Activated CD4-positive, alpha-beta T cell treated with anti-CD3 and anti-CD28 coated beads, Interleukin-2, amount 50 U/mL, for 1 hour (primary cell): ENCODE data around the gene ACTL6A.
"Not testable (repeated sequence)": the region's sequence is repeated elsewhere in the genome, so short reads cannot be mapped to it uniquely, and the experiment has no call there.

Experiments
- DNase-seq: peaks from one replicate; pipeline ENCODE4 v3.0.0-alpha.2; 2020

Gene ACTL6A

DNA sequence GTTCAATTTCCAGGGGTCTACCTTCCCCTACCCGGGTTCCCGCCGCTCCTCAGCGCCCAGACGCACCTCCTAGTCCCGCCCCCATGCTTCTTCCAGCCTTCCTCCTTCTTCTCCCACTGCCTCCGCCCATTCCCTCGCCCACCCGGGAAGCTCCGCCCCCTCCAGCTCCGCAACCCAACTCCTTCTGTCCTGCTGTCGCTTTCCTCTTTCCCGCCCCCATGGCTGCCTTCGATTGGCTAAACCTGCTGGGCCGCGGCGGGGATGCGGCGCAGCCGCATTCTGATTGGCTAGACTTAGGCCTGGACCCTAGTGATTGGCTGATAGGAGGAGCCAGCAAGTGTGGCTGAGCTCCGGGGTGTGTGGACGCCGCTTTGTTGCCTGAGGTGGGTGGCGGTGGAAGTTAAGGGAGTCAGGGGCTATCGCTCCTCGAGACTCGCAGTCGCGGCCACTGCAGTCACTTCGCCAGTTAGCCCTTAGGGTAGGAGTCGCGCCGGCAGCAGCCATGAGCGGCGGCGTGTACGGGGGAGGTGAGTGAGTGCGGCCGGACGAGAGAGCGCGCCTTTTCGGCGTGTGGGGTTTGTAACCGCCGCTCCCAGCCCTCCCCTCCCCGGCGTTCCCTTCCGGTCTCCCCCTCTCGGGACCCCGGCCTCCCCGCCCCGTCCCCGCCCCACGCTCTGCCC is at the start of gene ACTL6A:
Gene ACTL6A (plus strand): TSS at position 336 of the 680 bp plus-strand sequence. CDS start 167 bp downstream, at position 503.
- peak; percentile 98 for DNase-seq

DNA sequence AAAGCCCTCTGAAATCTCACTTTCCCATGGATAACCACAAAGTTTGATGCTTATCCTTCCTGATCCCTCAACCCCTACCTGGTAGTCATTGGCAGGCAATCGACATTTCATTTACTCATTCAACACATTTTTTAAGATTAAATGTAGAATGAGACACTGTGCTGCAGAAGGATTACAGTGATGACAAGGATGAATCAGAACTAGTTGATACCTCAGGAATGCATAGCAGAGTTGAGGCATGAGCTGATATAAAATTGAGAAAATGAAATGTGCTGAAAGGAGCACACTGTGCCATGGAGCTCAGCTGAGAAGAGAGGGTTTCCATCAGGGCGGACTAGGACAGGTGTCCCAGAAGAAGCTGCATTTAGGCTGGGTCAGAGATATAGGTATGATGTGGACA is 48.9 kb upstream of the ACTL6A start:
- DNase-seq = no peak

DNA sequence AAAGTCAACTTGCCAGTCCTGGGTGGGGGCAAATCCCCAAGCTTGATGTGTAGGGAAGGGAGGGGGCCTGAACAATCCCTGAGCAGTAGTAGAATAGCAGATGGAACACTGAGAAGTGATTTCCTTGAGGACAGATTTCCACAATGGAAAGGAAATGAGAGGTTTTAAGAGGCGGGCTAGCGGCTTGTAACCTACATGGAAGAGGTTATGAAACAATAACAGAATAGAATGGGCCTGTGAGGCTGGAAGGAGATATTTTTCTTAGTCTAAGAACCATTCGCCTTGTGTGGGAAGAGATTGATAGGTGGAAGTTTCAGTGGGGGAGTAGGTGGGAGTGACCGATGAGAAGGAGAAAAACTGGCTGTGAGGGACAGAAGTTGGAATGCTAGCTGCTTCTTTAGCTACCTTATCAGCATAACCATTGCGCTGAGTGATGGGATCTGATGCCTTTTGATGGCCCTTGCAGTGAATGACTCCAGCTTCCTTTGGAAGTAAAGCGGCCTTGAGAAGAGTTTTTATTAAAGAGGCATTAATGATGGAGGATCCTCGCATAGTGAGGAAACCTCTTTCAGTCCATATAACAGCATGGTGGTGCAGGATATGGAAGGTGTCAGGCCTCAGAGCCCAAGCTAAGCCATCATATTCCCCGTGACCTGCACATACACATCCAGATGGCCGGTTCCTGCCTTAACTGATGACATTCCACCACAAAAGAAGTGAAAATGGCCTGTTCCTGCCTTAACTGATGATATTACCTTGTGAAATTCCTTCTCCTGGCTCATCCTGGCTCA is 46.1 kb upstream of the ACTL6A start:
- not testable (repeated sequence) for DNase-seq

DNA sequence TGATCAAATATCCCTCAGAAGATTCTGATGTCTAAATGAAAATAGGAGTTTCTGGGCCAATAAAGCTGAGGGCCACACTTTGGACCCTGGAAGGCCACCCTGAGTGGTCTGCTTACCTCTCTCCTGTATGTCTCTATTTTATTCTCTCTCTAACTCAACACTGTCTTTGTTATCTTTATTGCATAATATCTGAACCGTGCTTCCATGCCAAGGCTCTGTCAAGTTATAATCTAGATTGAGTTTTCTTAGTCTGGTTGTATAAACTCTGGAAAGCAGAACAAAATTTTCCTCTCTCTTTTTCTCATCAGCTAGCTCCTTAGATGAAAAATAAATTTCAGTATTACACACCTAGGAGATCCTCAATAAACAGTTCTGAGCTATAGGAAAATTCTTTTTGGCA is 36.2 kb upstream of the ACTL6A start:
- no peak for DNase-seq

DNA sequence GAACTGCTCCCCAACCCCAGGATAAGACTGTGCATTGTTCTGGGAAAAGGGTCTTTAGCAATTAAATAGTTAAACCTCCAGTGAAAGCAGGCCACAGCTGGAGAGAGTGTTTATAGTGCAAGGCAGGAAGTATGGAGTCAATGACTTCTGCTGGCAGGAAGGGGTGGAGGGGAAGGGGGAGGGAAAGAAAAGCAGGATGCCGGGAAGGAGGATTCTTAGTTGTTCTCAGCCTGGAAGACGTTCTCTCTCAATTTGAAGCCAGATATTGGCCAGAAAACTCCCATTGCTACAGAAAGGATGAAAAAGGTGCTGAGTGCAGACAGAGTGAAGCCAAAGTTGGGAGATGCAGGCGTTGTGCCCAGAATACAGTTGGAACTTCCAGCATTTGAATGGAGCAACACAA is 35.7 kb upstream of the ACTL6A start:
- no peak for DNase-seq

DNA sequence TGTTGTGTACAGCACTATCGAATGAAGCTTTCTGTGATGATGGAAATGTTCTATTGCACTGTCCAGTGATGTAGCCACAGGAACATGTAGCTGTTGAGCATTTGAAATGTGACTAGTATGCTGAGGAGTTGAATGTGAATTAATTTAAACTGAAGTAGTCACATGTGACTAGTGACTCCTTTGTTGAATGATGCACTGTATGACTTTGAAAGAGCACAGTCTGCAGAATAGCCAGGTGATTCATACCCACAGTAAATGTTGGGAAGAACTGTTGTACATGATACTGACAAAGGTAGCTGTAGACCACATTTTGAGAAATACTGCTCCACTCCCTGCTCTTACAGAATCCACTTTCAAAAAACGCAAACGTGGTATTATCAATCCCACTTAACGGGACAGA is 34.0 kb upstream of the ACTL6A start:
- no peak for DNase-seq

DNA sequence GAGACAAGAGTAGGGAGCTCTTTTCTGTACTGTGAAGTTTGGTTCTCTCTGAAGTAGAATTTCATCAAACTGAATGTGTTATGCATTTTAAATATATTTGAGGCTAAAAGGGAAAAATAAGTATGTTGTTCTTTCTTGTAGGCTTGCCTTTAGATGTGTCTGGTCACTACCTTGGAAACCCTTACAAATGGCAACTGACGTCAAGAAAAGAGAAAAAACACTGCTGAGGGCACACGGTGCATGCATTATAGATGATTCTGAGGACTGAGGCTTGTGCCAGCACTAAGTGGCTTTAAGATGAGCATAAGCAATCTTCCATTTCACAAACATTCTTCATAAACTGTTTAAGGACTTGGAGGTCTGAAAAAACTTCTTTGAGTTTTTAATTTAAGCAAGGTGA is 31.1 kb upstream of the ACTL6A start:
- no peak for DNase-seq

DNA sequence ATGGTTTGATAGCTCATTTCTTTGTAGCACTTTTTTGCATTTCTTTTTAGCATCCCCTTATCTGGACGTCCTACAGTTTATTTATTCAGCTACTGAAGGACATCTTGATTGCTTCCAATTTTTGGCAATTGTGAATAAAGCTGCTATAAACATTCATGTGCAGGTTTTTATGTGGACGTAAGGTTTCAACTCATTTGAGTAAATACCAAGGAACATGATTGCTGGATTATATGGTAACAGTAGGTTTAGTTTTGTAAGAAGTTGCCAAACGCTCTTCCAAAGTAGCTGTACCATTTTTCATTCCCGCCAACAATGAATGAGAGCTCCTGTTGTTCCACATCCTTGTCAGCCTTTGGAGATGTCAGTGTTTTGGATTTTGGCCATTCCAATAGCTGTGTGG is 29.5 kb upstream of the ACTL6A start:
- DNase-seq = no peak

DNA sequence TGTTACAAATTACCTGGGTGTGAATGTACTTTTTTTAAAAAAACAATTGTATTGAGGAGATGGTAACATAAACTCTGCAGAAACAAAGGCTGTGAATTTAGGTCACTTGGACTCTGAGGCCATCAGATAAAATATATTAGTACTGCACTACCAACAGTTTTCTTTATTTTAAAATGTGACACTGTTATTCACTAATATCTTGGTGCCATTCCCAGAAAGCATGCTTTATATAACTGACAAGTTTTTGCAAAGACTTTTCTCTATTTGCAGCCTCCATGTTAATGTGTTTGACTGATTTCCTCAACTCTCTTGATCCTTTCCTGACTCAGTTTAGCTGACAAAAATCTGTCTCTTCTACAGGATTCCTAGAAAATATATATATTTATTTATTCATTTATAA is 26.5 kb upstream of the ACTL6A start:
- no peak for DNase-seq

DNA sequence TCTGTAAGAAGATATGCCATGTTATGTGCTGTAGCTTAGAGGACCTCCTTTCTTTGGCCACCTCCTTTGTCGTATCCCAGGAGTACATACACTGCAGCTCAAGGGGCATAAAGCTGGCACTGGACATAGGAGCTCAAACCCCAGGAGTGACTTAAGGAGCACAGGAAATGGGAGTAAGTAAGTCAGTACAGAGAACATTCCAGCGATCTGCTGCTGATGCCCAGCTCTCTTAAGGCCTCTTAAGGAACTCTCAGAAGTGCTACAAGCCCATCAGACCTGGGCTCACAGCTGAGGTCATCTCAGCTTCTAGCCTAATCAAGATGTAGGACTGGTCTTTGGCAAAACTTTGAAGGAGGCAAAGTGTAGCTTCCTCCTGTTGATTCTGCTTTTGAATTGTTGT is 21.6 kb upstream of the ACTL6A start:
- no peak for DNase-seq

DNA sequence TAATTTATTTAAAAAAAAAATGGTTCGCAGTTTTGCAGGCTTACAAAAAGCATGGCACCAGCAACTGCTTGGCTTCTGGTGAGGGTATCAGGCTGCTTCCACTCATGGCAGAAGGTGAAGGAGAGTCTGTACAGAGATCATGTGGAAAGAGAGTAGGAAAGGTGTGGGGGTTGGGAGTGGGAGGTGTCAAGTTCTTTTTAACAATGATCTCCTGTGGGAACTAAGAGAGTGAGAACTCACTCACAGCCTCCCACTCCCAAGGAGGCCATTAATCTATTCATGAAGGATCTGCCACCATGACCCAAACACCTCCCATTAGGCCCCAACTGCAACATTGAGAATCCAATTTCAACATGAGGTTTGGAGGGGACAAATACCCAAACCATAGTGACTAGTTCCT is 21.1 kb upstream of the ACTL6A start:
- DNase-seq = no peak

DNA sequence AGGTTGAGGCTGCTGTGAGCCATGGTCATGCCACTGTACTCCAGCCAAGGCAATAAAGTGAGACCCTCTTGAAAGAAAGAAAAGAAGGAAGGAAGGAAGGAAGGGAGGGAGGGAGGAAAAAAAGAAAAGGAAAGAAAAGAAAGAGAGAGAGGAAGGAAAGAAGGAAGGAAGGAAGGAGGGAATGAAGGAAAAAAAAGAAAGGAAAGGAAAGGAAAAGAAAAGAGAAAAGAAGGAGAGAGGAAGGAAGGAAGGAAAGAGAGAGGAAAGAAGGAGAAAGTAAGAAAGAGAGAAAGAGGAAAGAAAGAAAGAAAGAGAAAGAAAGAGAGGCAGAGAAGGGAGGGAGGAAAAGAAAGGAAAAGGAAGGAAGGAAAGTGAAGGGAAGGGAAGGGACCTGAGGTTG is 20.4 kb upstream of the ACTL6A start:
- DNase-seq = no peak

DNA sequence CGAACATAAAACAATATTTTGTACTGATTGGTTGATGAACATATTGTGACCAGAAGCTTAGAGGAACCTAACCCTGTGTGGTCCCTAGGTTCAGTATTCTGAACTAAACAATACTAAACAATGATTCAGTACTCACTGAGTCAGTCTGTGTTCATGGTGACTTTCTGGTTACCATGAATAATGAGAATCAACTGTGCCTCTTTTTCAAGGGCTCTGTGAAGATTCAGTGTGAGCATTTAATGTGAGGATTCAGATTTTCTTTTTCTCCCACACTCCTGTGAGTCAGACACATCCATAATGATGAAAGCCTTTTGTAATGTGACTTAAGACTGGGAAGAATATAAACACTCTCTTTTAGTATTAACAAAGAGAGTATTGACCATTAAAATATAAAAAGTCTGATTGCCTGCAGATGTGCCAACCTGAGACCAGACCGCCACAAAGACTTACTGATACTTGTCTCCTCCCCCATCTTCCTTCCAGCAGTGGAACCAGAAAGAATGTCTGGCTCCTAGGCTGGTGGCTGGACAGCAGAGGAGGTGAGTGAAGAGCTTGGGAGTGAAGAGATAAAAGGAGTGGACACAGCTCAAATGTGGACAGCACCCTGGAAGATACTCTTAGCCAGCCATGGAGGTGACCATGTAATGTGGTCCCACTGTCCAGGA is 17.6 kb upstream of the ACTL6A start:
- no peak for DNase-seq

DNA sequence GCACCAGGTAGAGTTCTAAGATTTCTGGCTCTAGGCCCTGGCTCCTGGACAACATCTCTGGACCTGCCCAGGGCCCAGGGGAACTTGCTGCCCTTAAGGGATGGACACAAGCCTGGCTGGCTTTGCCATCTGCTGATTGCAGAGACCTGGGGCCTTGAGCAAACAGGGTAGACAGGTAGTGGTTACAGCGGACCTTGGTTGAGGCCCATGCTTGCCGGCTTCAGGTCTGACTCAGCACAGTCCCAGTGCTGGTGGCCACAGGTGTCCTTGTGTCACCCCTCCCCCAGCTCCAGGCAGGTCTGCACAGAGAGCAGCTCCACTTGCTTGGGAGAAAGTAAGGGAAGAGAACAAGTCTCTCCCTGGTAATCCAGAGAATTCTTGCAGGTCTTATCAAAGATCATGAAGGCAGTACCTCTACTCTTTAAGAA is 15.9 kb upstream of the ACTL6A start:
- no peak for DNase-seq

DNA sequence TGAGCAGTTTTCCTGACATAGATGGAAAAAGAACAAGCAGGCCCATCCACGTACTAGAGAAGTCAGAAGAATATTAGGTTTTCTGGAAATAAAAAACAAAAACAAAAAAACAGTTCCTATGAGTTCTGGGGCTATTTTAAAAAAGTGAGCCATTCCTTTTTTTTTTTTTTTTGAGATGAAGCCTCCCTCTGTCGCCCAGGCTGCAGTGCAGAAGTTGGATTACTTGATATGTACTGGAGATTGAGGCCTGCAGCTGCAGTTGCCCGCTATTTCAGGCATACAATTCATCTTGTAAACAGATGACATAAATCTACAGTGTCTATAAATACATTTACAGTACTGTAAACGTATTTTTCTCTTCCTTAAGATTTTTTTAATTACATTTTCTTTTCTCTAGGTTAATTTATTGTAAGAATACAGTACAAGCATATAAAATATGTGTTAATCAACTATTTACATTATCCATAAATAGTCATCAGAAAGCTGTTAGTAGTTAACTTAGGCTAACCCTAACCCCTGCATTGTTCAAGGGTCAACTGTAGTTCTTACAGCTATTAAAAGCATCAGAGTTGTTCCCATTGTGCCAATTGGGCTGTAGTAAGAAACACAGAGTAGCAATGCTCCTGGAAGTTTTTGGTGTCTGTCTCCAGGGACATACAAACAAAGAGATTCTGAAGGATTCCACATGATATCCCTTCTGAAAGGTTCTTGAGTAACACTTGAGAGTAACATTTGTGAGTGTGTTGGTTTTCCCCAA is 11.2 kb upstream of the ACTL6A start:
- DNase-seq = no peak

DNA sequence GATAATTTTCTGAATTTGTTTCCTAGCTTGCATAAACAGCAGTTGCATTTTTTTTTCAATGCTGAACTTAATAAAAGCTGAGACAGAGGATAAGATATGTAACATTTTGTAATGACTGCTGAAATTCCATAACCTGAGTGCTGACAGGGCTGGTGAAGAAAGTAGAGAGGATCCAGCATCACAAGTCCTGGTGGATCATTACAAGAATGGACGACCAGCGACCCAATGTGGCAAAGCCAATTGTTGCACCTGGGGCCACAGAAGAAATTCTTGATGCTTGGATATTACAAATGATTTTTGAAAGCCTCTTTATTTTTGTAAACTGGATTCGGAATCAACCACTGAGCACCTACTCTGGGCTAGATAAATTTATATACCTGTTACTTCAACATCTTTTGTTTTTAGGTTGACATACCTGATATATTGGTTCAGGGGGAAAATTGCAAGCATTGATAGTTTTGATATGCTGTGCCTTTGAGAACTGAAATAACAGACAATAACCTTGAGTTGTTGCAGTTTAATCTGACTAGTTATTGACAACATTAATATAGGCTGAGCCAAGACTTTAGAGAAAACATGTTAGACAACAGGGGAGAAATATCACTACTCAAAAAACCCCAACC is 3.9 kb upstream of the ACTL6A start:
- DNase-seq = peak; percentile 37

DNA sequence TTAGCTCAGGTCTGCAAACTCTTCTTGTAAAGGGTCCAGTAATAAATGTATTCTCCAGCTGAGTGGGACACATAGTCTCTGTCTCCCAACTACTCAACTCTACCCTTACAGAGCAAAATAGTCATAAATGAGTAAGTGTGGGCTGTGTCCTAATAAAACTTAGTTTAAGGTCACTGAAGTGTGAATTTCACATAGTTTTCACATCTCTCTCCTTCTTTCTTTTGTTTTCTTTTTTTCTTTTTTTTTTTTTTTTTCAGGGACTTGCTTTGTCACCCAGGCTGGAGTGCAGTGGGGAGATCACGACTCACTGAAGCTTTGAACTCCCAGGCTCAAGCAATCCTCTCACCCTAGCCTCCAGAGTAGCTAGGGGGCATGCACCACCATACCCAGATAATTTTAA is 1.9 kb upstream of the ACTL6A start:
- DNase-seq = no peak

DNA sequence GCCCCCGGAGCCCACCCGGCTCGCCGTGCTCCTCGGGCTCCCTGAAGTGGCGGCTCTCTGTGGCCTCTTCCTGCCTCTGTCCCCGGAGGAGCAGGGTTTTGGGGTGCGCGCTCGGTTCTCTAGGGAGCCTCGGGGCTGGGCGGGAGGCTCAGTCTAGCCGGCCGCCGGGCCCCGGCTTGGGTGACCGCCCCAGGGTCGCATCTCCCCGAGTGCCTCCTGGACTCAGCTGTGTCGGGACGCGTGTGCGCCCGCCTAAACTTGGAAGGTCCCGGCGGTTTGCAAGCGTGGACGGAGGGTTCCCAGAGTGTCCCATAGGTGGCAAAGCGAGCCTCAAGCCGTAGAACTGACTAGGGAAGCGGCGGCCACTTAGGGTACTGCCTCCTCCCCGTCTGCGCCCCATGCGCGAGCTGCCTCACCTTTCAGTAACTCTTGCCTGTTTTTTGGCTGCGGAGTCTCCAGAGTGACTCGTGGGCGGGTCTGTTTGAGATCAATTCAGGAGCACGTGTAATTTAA is 601 bp downstream of the ACTL6A start:
- peak; percentile 60 for DNase-seq

DNA sequence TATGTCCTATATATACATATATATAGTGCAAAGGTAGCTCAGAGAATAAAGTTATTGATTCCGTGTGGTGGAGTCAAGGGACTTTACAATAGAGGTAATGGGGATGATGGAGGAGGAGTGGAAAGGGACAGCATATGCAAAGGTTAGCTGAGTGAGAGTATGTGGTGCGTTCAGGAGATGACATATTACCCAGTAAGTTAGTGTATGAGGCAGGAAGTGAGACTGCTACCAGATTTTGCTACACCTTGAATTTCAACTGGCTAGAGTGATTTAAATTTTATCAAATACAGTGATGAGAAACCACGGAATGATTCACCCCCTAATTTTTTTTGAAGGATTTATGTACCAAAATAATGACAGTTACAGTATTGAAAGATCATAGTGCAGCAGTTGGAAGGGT is 2.8 kb downstream of the ACTL6A start:
- DNase-seq = no peak

DNA sequence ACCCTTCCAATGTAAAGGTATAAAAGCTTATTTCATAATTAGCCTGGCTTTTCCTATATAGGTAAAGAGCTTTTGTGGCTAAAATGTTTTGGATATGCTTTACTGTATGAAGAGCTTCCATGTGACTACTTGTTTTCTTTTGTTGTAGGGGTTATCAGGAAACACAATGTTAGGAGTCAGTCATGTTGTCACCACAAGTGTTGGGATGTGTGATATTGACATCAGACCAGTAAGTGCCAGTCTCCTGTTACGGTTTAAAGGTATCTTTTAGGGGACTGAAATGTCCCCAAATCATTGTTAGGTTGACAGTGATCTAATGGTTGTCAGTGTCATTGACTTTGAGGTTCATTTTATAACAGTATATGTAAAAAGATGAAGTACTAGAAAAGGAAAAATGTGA is 18.3 kb downstream of the ACTL6A start:
- DNase-seq = no peak

DNA sequence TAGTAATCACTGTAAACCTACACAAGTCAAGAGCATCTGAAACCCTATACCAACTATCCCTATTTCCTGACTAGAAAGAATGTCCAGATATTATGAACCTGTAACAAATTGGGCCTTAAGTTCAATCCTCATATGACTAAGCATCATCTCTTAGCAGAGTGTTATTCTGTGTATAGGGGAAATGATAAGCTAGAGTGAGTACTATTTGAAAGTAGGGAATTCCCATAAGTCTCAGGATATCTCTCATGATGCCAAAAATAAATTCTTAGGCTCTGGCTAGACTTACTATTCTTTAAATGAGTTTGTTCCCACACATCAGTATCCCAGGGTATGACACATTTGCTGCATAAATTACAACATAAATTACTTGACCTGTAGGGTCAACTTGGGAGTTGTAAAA is 26.4 kb downstream of the ACTL6A start:
- DNase-seq = no peak

DNA sequence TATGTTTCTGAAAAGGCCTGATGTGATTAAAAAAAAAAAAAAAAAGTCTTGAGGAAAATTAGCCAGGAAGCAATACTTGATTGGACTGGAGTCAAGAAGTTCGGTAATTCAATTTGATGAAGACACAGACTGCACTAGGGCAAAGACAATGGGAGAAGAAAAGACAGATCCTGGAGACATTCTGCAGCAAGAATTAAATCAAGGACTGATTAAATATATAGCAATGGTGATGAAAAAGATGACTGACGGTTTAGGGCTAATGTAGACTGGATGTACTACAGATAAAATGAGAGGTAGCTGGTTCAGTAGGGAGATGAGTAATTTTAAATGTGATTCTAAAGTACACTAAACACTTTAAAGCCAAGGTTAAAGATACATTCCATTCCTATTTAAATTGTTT is 27.9 kb downstream of the ACTL6A start:
- DNase-seq = no peak

DNA sequence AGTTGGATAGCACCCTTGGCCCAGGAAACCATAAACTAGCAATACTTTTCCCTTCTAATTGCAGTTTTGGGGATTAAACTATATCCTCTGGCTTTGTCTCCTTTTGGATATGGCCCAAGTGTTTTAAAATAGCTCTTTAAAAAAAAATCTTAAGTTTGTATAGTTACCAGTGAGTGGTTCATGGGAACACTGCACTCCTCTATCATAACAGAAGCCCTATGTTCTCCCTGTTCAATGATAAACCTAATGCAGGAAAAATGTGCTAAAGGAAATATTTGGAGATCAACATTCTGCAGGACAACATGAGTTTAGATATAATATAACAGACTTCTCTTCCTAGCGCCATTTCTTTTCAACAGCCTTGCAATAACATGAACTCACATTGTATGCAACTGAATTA is 28.6 kb downstream of the ACTL6A start:
- DNase-seq = no peak
